HG02588 (cell line): ENCODE results near the gene GNAO1.

Experiments used
- ATAC-seq: cut with Tn5 transposase; IDR thresholded peaks from one replicate; pipeline ENCODE4 v1.9.1; 2021; ENCODE audit warnings: mild to moderate bottlenecking, moderate library complexity; ENCODE audit not compliant: unreplicated experiment

The GNAO1 gene

DNA sequence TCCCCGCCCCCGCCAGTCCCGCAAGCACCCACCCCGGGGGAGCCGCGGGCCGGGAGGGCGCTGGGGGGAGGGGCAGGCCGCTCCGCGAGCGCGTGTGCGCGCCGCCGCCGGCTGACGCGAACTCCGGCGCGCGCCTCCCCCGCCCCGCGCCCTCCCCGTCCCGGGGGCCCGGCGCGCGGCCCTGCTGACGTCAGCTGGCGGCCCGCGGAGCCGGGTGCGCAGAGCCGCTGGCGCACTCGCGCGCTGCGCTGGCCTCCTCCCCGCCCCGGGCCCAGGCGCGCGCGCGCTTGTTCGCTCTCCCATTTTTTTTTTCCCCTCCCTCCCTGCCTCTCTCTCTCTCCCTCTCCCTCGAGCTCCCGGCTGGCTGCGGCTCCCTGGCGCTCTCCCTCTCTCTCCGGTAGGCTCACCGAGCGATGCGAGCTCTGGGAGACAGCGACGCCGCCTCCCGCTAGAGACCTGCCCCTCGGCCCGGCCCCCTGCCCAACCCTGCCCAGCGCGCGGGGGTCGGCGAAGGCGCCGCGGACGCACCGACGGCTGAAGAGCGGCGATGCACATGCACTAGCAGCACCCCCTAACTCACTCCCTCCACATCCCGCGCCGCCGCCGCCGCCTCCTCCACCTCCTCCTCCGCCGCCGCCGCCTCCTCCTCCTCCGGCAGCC lies at the start of gene GNAO1:
TSS of gene GNAO1 (plus strand) at position 334 of the 660 bp plus-strand sequence. CDS start 747 bp downstream, outside the sequence.
- ATAC-seq = peak; percentile 65

DNA sequence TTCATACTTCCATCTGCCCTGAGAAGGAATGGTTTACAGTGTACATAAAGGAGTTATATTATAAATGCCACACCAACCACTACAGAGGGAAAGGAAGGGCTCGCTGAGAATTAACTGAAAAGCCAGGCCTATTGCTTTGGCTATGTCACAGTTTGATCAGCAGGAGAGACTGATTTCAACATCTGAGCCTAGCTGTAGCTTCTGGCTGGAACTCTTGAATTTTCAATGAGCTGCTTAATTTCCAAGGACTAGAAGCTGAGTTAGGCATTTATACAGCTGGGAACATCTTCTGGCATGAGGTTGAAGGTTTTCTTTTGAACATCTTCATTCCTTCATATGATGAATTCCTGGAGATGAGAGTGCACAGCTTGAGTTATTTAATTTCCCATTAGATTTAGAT lies 47.6 kb upstream of the GNAO1 start:
- ATAC-seq = no peak

DNA sequence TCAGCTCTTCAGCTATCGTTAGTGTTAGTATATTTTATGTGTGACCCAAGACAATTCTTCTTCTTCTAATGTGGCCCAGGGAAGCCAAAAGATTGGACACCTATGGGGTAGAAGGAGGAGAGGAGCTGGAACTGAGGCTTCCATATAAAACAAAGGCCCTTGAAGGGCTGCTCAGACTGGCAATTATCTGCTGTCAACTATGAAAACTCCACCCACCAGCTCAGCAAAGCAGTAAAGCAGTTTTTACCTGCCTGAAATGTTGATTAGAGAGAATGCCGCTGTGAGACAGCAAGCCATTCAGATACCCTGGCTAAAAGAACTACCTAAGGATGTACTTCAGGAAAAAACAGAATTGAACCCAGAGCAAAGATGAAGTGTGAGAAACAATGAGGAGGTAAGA lies 45.9 kb upstream of the GNAO1 start:
- ATAC-seq = no peak

DNA sequence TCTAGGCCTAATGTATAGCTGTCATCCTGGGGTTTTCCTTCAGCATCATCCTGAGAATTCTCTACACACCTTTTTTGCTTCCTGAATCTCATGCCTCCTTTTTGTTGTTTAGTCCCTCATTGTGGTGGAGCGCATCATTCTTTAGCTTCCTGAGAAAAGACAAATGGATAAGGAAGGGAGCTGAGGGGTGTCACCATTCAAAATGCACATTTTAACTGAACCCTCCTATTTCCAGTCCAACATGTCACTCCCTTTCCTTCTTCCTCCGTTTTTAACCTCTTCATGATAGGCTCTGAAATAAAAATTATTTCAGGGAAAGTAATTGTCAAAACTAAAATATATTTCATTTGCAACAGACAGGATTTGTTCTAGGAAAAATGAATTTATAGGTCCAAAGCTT lies 39.7 kb upstream of the GNAO1 start:
- no peak for ATAC-seq

DNA sequence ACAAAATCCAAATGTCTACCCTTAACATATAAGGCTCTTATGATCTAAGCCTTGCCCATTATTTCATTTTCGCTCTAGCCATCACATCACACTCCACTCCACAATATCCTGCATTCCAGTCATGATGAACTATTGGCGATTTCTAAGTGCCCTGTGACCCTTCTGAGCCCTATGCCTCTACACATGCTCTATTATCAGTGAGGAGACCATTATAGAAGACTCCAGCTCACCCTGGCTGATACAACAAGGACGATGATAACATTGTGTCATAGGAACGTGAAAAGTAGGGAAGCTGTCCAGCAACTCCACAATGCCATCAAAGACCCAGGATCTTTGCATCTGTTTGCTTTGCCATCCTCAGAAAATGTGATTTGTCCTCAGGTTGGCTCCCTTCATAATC lies 29.6 kb upstream of the GNAO1 start:
- ATAC-seq = no peak

DNA sequence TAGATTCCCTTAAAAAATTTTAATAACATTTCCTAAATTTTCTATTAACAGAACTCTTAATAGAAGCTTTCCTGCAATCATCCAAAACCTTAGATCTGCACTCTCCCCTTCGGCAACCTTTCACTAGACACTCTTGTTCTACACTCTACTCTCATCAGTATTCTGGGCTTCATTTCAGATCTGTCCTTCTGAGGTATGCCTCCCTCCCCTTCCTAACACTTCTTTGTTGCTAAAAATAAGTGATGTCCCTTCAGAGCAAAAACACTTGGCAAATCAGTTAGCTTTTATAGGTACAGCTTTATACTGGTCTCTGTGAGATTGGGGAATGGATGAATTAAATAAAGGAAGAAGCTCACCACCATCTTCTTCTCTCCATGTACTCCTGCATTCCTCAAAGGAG lies 28.2 kb upstream of the GNAO1 start:
- no peak for ATAC-seq

DNA sequence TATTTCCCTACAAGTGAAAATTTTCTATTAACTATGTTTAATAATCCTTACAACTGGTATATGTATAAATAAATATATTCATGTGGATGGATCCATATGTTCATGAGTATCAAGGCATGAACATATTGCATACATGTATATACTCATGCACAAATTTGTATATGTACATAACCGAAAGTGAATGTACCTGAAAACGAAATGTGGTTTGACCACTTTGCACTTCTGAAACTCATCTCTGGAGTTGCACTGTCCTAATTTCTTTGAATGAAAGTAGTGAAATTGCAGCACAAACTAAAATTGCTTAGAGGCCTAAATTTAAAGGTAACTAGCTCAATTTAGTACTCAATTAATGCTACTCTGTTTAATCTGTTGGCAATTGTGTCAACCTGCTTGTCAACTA lies 27.4 kb upstream of the GNAO1 start:
- ATAC-seq = no peak

DNA sequence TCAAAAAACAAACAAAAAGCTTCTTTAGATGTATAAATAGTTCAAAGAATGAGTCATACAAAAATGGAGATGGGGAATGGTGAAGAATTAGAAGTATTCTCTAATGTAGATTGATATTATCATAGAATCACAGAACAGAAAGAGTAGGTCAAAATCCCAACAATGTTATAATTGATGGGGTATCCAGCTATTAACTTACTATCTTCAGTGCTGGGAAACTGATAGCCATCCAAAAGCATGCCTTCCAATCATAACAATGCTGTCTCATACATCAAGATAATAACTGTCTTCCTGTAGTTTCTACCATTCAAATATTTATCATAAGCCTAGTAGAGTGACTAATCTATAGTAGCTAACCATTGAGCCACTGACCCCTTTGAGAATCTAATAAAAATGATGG lies 26.7 kb upstream of the GNAO1 start:
- no peak for ATAC-seq

DNA sequence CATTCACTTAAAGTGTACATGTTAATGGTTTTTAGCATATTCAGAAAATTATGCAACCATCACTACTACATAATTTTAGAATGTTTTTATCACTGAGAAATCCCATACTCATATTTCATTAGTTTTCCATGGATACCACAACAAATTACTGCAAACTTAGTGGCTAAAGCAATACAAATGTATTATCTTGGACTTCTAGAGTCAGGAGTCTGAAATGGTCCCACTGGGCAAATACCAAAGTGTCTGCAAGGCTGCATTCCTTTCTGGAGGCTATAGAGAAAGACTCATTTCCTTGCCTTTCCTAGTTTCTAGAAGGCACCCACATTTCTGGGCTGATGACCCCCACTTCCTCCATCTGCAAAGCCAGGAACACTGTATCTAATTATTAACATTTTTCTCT lies 16.9 kb upstream of the GNAO1 start:
- ATAC-seq = no peak

DNA sequence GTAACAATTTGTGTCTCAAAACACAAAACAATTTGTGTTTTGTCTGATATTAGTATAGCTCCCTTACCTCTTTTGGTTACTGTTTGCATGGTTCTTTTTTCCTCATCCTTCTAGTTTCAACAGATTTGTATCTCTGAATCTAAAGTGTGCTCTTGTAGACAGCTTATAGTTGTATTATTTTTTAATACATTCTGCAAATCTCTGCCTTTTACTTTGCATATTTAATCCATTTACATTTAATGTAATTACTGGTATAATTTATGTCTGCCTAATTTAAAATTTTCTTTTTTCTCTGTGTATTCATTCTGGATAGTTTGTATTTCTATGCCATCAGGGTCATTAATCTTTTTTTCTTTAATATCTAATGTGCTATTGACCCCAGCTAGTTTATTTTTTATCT lies 9.9 kb upstream of the GNAO1 start:
- no peak for ATAC-seq

DNA sequence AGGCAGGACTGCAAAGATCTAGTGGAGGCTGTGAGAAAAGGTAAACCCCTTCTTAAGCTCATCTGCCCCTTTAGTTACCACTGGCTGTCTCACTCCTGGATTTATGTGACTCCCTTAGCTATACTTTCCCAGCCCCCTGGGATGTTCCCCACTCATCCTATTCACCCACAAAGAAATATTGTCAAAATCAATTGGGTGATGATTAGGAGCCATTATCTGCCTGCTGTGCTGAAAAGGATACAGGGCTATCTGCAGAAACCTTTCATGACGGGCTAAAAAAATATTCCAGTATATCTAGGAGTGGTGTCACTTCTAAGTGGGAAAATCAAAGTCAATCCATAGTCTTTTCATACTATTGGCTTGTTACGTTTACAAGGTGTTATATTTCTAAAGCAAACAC lies 8.0 kb upstream of the GNAO1 start:
- no peak for ATAC-seq

DNA sequence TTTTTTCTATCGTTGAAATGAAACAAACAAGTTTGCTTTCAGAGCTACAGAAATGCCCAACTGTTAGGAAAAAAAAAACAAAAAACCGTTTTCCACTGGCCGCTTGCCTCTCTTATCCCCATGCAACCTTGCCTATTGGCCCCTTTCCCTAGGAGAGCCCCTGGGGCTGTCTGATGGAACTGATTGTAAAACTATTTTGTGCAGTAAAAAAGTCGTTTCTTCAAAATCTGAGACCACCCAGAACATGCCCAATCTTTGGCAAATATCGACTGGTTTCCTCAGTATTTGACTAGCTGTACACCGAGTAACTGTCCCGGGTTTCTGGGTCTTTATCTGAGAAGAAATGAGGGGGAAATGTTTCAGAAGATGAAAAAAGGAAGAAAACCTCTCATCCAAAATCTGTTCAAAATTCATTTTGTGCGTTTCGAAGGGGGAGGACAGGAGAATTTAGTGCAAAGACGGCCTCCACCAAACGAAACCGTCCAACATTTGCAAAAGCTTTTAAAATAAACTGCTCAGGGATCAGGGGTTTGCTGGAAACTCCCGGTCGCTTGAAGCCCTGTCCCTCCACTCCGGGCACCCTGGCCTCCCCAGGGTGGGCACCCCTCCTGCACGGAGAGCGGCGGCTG lies 1.1 kb upstream of the GNAO1 start:
- no peak for ATAC-seq

DNA sequence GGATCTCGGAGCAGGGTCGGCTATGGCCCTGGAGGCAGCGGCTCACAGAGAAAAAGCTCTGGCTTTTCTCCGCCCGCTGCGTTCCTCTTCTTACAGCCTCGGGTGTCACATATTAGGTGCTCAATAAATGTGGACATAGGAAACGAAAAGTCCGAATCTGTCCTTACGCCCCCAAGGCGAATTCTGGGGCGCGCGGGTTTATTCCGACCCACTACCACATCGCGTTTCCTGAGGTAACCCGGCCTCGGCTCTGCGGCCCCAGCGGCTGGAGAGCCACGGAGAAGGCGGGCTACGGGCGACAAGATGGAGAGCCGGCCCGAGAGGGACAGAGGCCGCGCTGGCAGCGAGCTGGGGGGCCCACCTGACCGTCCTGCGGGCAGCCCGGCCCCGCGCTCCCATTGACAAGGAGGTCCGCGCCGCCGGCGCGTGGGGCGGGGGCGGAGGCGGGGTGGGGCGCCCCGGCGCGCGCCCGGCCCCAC lies 573 bp upstream of the GNAO1 start:
- ATAC-seq = peak; percentile 32

DNA sequence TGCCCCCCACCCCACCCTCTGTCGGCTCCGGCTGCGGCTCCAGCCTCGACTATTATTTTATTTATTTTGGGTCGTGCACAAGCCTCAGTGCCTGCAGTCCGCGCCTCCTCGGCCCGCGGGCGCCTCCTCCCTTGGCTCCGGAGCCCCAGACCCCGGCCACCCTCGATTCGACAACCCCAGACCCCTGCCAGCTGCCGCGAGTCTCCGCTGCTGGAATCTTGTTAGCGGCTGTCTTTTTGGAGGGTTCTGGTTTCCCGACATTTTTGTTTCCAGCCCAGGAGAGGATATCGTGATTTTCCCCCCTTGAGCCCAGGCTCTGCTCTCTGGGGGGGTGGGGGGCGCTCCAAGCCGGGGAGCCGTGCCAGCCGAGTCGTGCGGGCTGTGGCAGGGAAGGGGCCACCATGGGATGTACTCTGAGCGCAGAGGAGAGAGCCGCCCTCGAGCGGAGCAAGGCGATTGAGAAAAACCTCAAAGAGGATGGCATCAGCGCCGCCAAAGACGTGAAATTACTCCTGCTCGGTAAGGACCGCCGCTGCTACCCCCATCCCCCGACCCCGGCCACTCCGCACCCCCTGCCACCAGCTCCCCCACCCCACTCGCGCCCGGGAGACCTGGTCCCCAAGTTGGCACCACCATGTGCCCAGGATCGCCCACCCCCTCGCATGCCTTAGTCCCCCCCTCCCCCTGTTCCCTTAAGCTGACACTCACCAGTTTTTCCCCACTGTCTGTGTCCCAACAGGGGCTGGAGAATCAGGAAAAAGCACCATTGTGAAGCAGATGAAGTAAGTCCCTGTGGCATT lies 746 bp downstream of the GNAO1 start:
- no peak for ATAC-seq

DNA sequence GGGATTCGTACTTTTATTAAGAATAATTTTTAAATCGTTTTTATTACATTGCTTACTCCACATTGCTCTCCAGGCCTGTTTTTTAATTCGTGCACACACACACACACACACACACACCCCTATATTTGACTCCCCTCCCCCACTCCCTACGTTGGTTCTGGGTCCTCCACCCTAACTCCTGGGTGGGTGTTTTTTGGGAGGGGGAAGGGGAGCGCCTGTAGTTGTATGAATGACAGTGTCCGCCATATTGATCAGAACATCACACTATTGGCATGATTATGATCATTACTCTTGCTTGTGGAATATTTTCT lies 1.3 kb downstream of the GNAO1 start:
- no peak for ATAC-seq

DNA sequence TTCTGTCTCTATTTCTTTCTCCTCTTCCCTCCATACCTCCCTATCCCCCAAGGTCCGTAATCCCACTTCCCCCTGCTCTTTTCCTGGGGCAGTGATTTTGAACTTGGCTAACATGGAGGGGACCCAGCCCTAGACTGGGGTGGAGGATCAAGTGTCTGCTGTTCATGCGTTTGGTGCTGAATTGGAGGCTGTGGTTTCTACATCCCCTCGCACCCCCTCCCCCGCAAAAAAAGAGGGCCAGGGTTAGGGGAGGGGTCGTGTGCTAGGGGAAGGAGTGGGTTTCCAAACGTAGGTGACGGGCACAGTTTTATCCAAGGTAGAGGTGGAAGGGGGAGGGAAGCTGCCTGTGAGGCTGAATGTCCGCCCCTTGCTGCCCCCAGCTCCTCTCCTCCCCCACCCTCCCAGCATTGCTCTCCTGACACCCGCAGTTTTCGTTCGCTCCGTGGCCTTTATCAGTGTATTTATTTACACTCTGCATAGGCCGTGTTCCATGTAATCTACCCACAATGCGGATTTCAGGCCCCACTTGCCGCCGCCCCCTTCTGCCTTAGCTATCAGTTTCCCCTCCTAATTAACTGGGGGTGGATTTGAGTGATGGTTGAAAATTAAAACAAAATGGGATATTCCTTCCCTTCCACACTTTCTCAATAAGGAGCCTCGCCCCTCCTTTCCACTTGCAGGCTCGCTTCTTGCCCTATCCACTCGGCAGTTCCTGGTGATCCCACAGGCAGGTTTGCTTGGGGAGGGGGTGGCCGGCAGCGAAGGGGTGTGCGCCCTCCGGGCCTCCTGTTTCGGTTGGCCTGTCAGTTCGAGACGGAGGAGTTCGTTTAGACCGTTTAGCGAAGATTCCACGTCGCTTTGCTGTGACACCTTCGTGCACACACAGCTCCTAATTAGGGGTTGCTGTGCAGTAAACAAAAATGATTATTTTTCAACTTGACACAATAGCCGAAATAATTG lies 2.0 kb downstream of the GNAO1 start:
- ATAC-seq = no peak

DNA sequence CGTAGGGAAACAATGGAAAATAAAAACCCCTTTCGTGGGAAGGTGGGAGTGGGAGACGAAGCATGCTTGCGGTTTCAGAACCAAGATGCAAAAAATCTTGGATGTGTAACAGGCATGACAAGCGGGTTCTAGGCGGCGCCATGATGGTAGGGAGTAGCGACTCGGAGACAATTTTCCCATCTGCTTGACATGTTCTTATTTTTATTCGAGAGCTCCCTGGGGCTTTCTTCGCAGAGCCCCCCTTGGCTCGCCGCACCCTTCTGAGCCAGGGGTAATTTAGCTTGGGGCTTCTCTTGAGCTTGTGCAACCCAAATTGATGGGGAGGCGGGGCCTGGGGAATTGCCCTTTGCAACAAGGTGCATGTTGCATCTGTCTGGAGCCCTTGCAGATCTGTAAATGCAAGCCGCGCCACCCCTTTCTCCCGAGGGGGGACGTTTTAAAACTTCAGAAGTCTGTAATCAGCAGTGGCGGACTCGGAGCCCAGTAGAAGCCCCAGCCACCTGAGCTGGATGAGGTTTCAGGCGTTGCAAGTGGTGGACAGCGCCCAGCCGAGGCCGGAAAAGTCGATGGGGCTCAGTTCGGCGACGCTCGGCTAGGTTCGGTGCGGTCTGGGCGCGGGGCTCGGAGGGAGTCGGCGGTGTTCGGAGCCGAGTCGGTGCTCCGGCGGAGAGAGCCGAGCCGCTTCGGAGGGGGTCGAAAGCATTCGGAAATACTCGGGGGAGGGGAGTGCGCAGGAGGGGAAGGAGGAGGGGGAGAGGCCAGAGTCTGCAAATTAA lies 2.9 kb downstream of the GNAO1 start:
- no peak for ATAC-seq

DNA sequence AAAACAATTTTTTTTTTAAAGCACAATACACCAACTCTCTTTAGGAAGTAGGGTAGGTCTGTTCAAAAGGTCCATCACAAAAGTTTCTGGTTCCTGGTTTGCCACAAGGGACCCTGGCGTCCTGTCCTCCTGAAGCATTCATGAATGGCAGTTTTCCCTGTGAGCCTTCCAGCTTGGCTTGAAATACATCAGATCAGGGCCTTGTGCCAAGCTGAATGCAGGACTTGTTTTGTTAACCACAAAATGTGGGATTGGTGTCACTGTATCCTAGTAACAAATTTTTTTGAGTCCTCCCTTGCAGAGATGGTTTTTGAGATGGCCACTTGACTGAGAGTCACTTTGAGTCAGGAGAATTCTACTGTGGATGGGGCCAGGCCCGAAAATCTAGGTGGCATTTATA lies 3.9 kb downstream of the GNAO1 start:
- ATAC-seq = no peak

DNA sequence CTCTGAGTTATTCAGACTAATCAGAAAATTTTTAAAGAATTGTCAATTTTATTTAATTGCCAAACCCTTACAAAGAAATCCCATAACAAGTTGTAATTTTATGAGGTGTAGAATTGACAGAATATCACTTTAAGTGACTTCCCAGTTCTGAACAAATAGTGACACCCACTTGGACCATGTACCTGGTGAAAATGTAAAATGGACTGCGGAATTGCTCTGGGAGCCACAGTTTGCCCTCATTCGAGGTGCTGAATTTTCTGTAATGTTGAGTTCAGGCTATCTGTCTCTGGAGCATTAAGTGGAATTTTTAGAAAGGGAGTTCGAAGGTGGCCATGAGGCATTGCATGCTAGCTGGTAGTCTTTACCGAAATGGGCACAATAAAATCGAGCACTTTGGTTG lies 5.1 kb downstream of the GNAO1 start:
- ATAC-seq = no peak
